MG63 (cell line): ENCODE measurements around the gene ADARB2. TPM values are rescaled to one million over a fixed set of nuclear protein-coding genes. Genes with fewer than 3 reads are reported as not detected.

Source experiments
- DNase-seq: peaks from one replicate; pipeline ENCODE4 v3.0.0-alpha.2; 2020
- H3K27me3 ChIP-seq: fragments of 250-450 bp; sonication (Bioruptor Pico); 2 replicates; pipeline ENCODE4 v1.5.1; 2020; ENCODE audit warnings: mild to moderate bottlenecking, moderate library complexity
- H3K36me3 ChIP-seq: fragments of 250-450 bp; sonication (Bioruptor Pico); 2 replicates; pipeline ENCODE4 v1.5.1; 2020; ENCODE audit warnings: mild to moderate bottlenecking, moderate library complexity
- H3K4me3 ChIP-seq: fragments of 250-450 bp; sonication (Bioruptor Pico); 2 replicates; pipeline ENCODE4 v1.5.1; 2020; ENCODE audit warnings: mild to moderate bottlenecking, moderate library complexity
- H3K9me3 ChIP-seq: fragments of 250-450 bp; sonication (Bioruptor Pico); 2 replicates; pipeline ENCODE4 v1.5.1; 2020; ENCODE audit warnings: mild to moderate bottlenecking, moderate library complexity
- total RNA-seq: library from RNA; depleted of rRNA; stranded (reverse); fragments of >200 nt; shearing (Covaris generic); gene quantifications from 2 replicates; pipeline ENCODE4 v1.2.3, GENCODE V29; 2014; ENCODE audit warnings: low replicate concordance

ADARB2 gene
- total RNA-seq, 1 experiment from 2014 or later = not detected

DNA sequence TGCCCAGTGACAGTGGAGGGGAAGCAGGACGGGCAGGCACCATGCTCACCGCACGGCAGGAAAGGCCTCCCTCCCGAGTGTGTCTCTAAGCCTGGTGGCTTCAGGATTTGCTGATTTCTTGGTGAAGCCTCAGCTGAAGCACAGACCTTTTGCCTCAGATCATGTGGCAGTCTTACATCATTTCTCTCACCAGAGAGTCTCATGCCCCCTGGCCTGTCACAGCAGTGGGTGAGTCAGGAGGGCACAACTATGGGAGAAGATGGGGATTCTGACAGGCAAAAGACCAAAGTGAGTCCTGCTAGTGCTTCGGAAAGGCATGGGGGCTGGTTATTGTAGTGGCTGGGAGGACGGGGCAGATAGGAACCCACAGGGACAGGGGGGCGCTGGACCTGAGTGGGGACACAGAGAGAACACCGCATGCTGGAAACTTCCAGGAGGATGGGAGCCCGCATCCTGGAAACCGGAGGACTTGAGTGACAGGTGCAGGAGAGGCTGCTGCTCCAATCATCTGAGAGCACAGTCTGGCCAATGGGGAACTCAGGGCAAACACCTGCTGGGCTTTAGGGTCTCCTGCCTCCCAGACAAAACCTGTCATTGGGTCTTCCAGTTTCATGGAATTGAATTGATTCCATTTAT is 166.8 kb downstream of the ADARB2 start:
- Histone ChIP-seq H3K36me3 (no peaks in the 10 kb centered on the region), H3K4me3 (no peak overlapping the region), H3K27me3 (peaks cover 19% of the 10 kb centered on the region), H3K9me3 (no peaks in the 10 kb centered on the region)
- no peak for DNase-seq

DNA sequence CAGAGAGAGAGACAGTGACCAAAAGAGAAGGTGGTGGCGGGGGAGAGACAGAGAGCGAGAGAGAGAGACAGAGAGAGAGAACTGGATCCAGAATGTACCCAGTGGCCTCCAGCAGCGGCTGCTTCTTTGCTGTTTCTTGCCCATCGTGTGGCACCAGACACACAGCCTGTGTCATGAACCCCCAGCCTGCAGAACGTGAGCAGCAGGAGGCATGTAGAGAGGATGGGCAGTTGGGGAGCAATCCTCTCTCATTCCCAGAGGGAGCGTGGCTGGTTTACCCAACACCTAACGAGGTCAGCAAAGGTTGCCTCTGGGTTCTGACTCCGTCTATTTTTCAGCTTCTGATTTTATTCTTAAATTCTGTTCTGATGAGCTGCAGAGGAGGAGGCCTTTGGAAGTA is 168.1 kb downstream of the ADARB2 start:
- no peak for DNase-seq
- no peaks in the 10 kb centered on the region for H3K9me3 ChIP-seq
- peaks cover 11% of the 10 kb centered on the region for H3K27me3 ChIP-seq
- H3K4me3 ChIP-seq = no peak overlapping the region
- no peaks in the 10 kb centered on the region for H3K36me3 ChIP-seq

- Histone ChIP-seq H3K9me3 (no peaks in the 10 kb centered on the region), H3K4me3 (no peak overlapping the region)
- DNase-seq = no peak
Measured at GRCh38 chr10:1567742-1568495, 169.4 kb downstream of the ADARB2 start.

DNA sequence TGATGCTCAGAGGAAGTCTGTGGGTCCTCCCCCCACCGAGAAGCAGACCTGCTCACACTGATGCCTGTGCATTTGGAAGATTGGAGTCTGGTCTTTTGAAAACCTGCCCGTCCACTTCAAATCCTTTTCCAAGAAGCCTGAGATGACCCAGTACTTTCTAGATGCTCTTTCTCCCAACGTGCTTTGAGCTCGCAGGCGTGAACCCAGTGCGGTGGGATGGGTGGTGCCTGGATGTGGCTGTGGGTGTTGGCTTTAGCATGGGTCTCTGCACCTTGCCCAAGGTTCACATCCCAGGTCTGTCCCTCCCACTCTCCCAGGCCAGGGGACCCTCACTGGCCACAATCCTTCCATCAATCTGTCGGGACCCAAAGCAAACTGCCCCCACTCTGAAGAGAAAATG is 170.2 kb downstream of the ADARB2 start:
- no peaks in the 10 kb centered on the region for H3K36me3 ChIP-seq
- H3K4me3 ChIP-seq = no peak overlapping the region
- H3K9me3 ChIP-seq = no peaks in the 10 kb centered on the region
- peaks cover 4% of the 10 kb centered on the region for H3K27me3 ChIP-seq
- no peak for DNase-seq

More at GRCh38 chr10:1567742-1568495, 169.4 kb downstream of the ADARB2 start:
- no peaks in the 10 kb centered on the region for H3K36me3 ChIP-seq
- H3K27me3 ChIP-seq = peaks cover 4% of the 10 kb centered on the region

DNA sequence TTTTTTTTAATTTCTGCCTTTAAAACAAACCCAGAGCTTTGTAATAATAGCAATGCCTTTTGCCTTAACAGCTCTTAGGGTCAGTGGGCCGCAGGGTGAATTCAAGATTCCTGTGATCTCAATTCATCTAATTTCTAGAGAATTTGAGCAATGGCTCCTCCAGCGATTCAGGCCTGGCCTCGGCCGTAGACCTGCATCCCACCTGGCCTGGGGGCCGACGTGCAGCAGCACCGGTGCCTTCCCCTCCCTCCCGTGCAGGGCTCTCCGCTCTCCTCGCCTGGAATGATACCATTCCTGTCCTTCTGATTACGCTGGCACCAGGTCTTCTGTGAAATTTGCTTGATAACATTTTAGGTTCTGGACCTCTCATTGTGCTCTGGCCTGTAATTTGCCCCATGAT is 172.5 kb downstream of the ADARB2 start:
- DNase-seq = no peak
- Histone ChIP-seq H3K36me3 (no peaks in the 10 kb centered on the region), H3K27me3 (peaks cover 4% of the 10 kb centered on the region), H3K9me3 (no peaks in the 10 kb centered on the region), H3K4me3 (no peak overlapping the region)

DNA sequence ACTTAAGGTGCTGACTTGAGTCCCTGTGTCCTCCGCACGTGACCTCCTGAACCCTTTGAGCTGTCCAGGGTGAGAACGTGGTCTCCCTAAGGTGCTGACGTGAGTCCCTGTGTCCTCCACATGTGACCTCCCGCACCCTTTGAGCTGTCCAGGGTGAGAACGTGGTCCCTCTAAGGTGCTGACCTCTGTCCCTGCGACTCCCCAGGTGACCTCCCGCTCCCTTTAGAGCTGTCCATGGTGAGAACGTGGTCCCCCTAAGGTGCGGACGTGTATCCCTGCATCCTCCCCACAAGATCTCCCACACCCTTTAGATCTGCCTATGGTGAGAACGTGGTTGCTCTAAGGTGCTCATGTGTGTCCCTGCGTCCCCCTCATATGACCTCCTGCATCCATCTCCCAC is 174.3 kb downstream of the ADARB2 start:
- Histone ChIP-seq H3K36me3 (no peaks in the 10 kb centered on the region), H3K4me3 (no peak overlapping the region), H3K9me3 (no peaks in the 10 kb centered on the region), H3K27me3 (peaks cover 7% of the 10 kb centered on the region)
- no peak for DNase-seq

DNA sequence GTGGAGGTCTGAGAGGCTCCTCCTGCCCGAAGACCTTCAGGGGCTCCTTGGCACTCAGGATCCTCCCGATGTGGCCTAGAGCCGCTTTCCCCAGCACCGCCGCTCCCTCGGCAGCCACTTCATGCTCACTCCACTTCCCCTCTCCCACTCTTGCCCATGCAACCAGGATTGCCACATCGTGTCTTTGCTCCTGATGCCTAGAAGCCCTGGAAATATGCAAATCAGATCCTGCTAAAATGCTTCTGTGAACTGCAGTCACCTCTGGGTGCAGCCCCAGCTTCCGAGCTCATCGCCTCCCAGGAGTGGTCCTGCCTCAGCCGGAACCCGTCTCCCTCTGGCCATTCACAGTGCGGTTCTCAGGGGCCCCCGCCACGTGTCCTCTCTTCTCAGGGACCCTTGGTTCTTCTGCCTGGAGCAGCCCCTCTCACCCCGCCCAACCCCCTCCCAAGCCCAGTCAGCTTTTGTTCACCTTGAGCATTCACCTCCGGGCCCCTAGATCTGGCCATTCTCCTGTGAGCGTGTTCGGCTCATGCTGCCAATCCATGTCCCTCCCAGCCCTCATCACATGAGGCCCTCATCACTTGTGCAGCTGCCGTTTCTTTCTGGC is 175.5 kb downstream of the ADARB2 start:
- no peaks in the 10 kb centered on the region for H3K9me3 ChIP-seq
- H3K36me3 ChIP-seq = no peaks in the 10 kb centered on the region
- H3K4me3 ChIP-seq = no peak overlapping the region
- no peak for DNase-seq
- peaks cover 7% of the 10 kb centered on the region for H3K27me3 ChIP-seq

DNA sequence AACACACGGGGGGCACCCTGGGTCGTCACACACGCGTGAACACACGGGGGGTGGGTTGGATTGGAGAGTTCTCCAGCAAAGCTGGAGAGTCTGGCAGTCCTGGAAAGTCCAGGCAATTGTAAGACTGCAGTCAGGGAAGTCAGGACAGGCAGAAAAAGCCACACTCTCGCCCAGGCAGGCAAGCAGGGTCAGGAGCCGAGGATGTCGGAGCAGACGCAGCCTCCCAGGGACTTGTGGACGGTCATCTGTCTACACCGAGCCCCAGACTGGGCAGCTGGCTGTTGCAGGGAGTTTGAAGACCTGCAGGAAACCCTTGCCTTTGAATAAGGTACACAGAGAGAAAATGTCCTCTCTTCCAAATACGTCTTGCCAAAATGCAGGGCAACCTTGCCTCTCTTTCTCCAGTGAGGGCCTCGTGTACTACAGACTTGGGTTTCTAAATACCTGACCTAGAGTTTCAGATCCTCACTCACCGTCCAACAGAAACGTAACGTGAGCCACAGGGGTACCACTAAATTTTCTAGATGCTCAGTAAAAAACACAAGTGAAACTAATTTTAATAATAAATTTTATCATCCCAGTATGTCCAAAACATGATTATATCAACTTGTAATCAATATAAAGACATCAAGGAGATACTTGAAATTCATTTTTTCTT is 176.7 kb downstream of the ADARB2 start:
- Histone ChIP-seq H3K4me3 (no peak overlapping the region), H3K9me3 (no peaks in the 10 kb centered on the region), H3K27me3 (peaks cover 3% of the 10 kb centered on the region; the same call in 1 of the 2 replicates)

DNA sequence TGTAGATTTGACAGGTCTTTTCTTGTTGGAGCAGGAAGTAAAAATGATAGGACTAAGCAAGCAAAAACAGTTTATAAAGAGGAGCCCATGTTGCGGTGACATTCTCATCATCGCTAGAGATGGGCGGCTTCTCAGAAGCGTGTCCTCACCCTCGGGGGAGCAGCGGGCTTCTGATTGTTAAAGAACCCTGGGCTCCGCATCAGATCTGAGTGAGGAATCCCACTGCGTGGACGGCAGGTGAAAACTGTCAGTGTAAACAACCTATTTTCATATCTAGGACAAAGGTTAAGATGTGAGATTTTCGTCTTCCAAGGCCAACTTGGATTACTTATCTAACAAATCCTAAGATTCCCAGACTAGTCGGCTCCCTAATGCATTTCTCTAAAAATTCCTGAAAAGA is 177.6 kb downstream of the ADARB2 start:
- Histone ChIP-seq H3K4me3 (no peak overlapping the region), H3K9me3 (no peaks in the 10 kb centered on the region), H3K27me3 (0 out of 2 replicates have a peak, but pooled peaks cover 3% of the 10 kb centered on the region), H3K36me3 (no peaks in the 10 kb centered on the region)
- DNase-seq = no peak

More for the DNA sequence above, 176.7 kb downstream of the ADARB2 start:
- H3K36me3 ChIP-seq = no peaks in the 10 kb centered on the region
- DNase-seq = no peak

DNA sequence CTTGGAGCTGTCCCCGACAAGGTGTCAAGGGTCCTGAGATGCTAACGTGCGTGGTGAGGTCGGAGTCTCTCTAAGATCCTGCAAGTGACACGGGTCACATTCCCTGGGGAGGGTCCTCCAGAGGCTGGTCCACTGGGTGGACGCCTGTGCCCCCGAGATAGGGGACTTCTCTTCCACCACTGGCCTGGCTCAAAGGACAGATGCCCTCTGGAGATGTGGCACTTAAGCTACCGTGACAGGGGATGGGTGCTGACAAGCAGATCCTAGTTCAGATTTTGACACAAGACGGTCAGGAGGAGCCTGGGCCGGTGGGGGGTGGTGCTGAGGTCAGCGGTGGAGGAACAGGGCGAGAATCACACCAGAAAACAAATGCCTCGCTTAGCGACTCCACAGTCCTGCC is 178.0 kb downstream of the ADARB2 start:
- H3K9me3 ChIP-seq = no peaks in the 10 kb centered on the region
- no peak for DNase-seq
- 0 out of 2 replicates have a peak, but pooled peaks cover 3% of the 10 kb centered on the region for H3K27me3 ChIP-seq
- no peaks in the 10 kb centered on the region for H3K36me3 ChIP-seq
- H3K4me3 ChIP-seq = no peak overlapping the region

DNA sequence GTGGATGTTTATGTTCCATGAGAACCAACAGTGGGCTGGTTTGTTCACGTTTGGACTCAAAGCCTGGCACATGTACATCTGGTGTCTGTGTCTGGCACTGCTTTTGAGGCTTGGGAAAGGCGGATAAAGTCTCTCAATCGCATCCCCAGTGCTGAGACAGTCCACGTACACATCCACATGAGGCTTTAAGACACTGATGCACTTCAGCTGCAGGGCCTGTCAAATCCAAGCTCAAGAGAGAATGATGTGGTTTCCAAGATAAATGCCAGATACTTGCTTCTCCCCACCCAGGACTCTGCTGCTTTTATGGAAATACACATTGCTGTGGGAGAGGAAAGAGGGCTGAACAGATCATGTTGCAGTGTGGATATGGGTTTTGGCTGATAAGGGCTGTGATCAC is 178.4 kb downstream of the ADARB2 start:
- no peaks in the 10 kb centered on the region for H3K9me3 ChIP-seq
- H3K4me3 ChIP-seq = no peak overlapping the region
- H3K36me3 ChIP-seq = no peaks in the 10 kb centered on the region
- DNase-seq = no peak
- 0 out of 2 replicates have a peak, but pooled peaks cover 3% of the 10 kb centered on the region for H3K27me3 ChIP-seq

DNA sequence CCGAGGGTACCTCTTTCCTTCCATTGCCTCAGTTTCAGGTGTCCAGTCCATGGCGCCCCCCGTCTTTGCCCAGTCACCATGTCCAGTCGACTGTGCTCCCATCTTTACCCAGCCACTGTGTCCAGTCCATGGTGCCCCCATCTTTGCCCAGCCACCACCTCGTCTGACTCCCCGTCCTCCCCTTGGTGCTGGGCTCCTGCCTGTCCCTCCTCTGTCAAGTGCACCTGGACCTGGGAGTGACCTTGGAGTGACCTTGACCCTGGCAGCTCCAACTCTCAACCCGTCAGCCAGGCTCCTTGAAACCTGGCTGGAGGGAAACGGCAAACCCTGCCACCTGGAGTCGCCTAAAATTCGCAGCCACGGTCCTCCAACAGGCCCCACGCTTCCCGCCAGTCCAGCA is 180.2 kb downstream of the ADARB2 start:
- H3K27me3 ChIP-seq = 0 out of 2 replicates have a peak, but pooled peaks cover 3% of the 10 kb centered on the region
- H3K4me3 ChIP-seq = no peak overlapping the region
- no peaks in the 10 kb centered on the region for H3K9me3 ChIP-seq
- DNase-seq = no peak
- no peaks in the 10 kb centered on the region for H3K36me3 ChIP-seq

GRCh38 chr10:1556496-1556895 is 180.8 kb downstream of the ADARB2 start:
- H3K36me3 ChIP-seq = no peaks in the 10 kb centered on the region

GRCh38 chr10:1553951-1554350 is 183.4 kb downstream of the ADARB2 start:
- DNase-seq = no peak
- H3K36me3 ChIP-seq = no peaks in the 10 kb centered on the region
- no peaks in the 10 kb centered on the region for H3K9me3 ChIP-seq
- 0 out of 2 replicates have a peak, but pooled peaks cover 2% of the 10 kb centered on the region for H3K27me3 ChIP-seq
- no peak overlapping the region for H3K4me3 ChIP-seq

More at GRCh38 chr10:1556496-1556895, 180.8 kb downstream of the ADARB2 start:
- no peaks in the 10 kb centered on the region for H3K9me3 ChIP-seq
- 0 out of 2 replicates have a peak, but pooled peaks cover 3% of the 10 kb centered on the region for H3K27me3 ChIP-seq
- DNase-seq = no peak
- no peak overlapping the region for H3K4me3 ChIP-seq

GRCh38 chr10:1552881-1553670 is 184.2 kb downstream of the ADARB2 start:
- Histone ChIP-seq H3K27me3 (no peaks in the 10 kb centered on the region), H3K9me3 (no peaks in the 10 kb centered on the region), H3K4me3 (no peak overlapping the region), H3K36me3 (no peaks in the 10 kb centered on the region)
- no peak for DNase-seq

- no peaks in the 10 kb centered on the region for H3K27me3 ChIP-seq
- no peaks in the 10 kb centered on the region for H3K36me3 ChIP-seq
- no peaks in the 10 kb centered on the region for H3K9me3 ChIP-seq
- no peak for DNase-seq
- H3K4me3 ChIP-seq = no peak overlapping the region
Measured at GRCh38 chr10:1552406-1552805, 184.9 kb downstream of the ADARB2 start.
